Lower leg skin (tissue), 4 donors: Measurements from ENCODE around the gene BUD31. TPM values are rescaled to one million over a fixed set of nuclear protein-coding genes. Genes with fewer than 3 reads are reported as not detected.

Source experiments
- DNase-seq, 2 donors: peaks; one replicate each; pipeline ENCODE4 v3.0.0-alpha.2; 2019; ENCODE audit warnings: low spot score in 2 of 2
- H3K4me3 ChIP-seq: fragments of 200-600 bp; sonication (generic); 2 replicates; pipeline ENCODE4 v1.5.1; 2017; ENCODE audit warnings: mild to moderate bottlenecking, low read depth; ENCODE audit not compliant: poor library complexity, severe bottlenecking
- CTCF ChIP-seq, 3 donors: fragments of 450-650 bp; IDR thresholded peaks; one replicate each; pipeline ENCODE4 v1.5.1; 2016; ENCODE audit warnings: antibody characterized with exemption in 3 of 3, mild to moderate bottlenecking in 3 of 3, moderate library complexity in 2 of 3
- POLR2A ChIP-seq, 2 donors: fragments of 450-650 bp; IDR thresholded peaks; one replicate each; pipeline ENCODE4 v1.6.1; 2016 to 2017; ENCODE audit warnings: antibody characterized with exemption in 2 of 2, mild to moderate bottlenecking in 1 of 2, moderate library complexity in 1 of 2
- WGBS, 2 donors: methylation state at CpG; one replicate each; pipeline ENCODE4 v1.1.5; 2018; 5-methylcytosine and 5-hydroxymethylcytosine counted together
- intact Hi-C: fragments of 100-400 bp; cut with DNase I; formaldehyde crosslinking; loops from one replicate; pipeline ENCODE4 v1.15.0; 2023; ENCODE audit warnings: low total_unique reads
- total RNA-seq, 4 donors: library from RNA; depleted of rRNA; stranded (reverse); fragments of >200 nt; gene quantifications; one replicate each; pipeline ENCODE4 v1.1.0, GENCODE V29; 2016

BUD31 gene
- total RNA-seq, 4 donors from 2014 or later: 48.2 to 71.0 (median 58.5) TPM

- WGBS, 2 donors: 38 to 64% methylated on average over 11 of the region's 11 CpGs
- intact Hi-C loops: no loop called here
- DNase-seq: no peak
- TF ChIP-seq CTCF (IDR thresholded peaks at IDR 0.05): no peak
- TF ChIP-seq POLR2A (IDR thresholded peaks at IDR 0.05): no peak
- no peak overlapping the region for H3K4me3 ChIP-seq
Measured at GRCh38 chr7:99366646-99367045, 42.1 kb upstream of the BUD31 start.

GRCh38 chr7:99368750-99369389 lies 39.9 kb upstream of the BUD31 start:
- 89 to 94% methylated on average over 13 of the region's 13 CpGs for WGBS, 2 donors
- DNase-seq: no peak
- no peak overlapping the region for H3K4me3 ChIP-seq
- intact Hi-C loops: no loop called here
- TF ChIP-seq POLR2A (IDR thresholded peaks at IDR 0.05) (no peak), CTCF (IDR thresholded peaks at IDR 0.05) (no peak)

- no peak for DNase-seq
- WGBS, 2 donors: 35 to 37% methylated on average over 9 of the region's 9 CpGs
- TF ChIP-seq POLR2A (IDR thresholded peaks at IDR 0.05): no peak
- no peak for TF ChIP-seq CTCF (IDR thresholded peaks at IDR 0.05)
- H3K4me3 ChIP-seq: no peak overlapping the region
- intact Hi-C loops: no loop called here
Measured at GRCh38 chr7:99369767-99370391, 38.9 kb upstream of the BUD31 start.

GRCh38 chr7:99371376-99371920 lies 37.3 kb upstream of the BUD31 start:
- intact Hi-C loops: no loop called here
- TF ChIP-seq POLR2A (IDR thresholded peaks at IDR 0.05): no peak
- no peak for TF ChIP-seq CTCF (IDR thresholded peaks at IDR 0.05)
- H3K4me3 ChIP-seq: no peak overlapping the region
- DNase-seq: no peak
- 88 to 90% methylated on average over 11 of the region's 11 CpGs for WGBS, 2 donors

GRCh38 chr7:99372275-99373090 lies 36.3 kb upstream of the BUD31 start:
- intact Hi-C loops: no loop called here
- TF ChIP-seq CTCF (IDR thresholded peaks at IDR 0.05) (no peak), POLR2A (IDR thresholded peaks at IDR 0.05) (no peak)
- 43 to 48% methylated on average over 21 of the region's 21 CpGs for WGBS, 2 donors
- H3K4me3 ChIP-seq: no peak overlapping the region
- DNase-seq: no peak
